AG10803 (cell line): Measurements from ENCODE around the gene SHC3.

Source experiments
- DNase-seq: peaks from one replicate; pipeline ENCODE4 v3.0.0; 2010; ENCODE audit warnings: low read depth
- H3K4me3 ChIP-seq: 2 replicates; pipeline ENCODE4 v1.5.1; 2011; ENCODE audit warnings: mild to moderate bottlenecking, low read length, control low read depth
- TF ChIP-seq, protein P1 (sequence below): conservative IDR thresholded peaks from 2 replicates; pipeline ENCODE4 v1.5.1; 2011; ENCODE audit warnings: mild to moderate bottlenecking, low read length, control low read depth, inconsistent platforms

Gene SHC3

DNA sequence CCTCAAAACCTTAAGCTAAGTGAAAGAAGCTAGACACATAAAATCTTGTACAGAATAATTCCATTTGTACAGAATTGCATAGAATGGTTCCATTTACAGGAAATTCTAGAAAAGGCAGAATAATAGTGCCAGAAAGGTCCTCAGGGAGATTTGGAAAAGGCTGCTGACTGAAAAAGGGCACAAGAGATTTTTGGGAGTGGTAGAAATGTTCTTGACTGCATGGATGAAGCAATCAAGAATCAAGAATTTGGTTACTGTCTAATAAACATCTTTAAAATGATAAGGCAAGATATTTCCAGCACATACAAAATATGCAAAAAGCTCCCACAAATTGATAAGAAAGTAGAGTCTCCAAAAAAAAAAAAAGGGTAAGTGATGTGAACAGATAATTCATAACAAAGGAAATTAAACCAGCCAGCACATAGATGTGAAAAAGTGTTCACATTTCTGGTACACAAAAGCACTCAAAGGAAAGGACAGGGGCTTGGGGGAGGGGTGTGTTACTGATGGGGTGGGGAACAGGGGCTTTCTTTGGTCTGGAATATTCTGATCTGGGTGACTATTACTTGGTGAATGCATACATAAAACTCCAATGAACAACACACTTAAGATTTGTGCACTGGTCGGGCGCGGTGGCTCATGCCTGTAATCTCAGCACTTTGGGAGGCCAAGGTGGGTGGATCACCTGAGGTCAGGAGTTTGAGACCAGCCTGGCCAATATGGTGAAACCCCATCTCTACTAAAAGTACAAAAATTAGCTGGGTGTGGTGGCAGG is 85.2 kb downstream of the SHC3 start:
- TF ChIP-seq, protein P1, sequence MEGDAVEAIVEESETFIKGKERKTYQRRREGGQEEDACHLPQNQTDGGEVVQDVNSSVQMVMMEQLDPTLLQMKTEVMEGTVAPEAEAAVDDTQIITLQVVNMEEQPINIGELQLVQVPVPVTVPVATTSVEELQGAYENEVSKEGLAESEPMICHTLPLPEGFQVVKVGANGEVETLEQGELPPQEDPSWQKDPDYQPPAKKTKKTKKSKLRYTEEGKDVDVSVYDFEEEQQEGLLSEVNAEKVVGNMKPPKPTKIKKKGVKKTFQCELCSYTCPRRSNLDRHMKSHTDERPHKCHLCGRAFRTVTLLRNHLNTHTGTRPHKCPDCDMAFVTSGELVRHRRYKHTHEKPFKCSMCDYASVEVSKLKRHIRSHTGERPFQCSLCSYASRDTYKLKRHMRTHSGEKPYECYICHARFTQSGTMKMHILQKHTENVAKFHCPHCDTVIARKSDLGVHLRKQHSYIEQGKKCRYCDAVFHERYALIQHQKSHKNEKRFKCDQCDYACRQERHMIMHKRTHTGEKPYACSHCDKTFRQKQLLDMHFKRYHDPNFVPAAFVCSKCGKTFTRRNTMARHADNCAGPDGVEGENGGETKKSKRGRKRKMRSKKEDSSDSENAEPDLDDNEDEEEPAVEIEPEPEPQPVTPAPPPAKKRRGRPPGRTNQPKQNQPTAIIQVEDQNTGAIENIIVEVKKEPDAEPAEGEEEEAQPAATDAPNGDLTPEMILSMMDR = no peak
- no peak for DNase-seq
- H3K4me3 ChIP-seq = no peak overlapping the region

DNA sequence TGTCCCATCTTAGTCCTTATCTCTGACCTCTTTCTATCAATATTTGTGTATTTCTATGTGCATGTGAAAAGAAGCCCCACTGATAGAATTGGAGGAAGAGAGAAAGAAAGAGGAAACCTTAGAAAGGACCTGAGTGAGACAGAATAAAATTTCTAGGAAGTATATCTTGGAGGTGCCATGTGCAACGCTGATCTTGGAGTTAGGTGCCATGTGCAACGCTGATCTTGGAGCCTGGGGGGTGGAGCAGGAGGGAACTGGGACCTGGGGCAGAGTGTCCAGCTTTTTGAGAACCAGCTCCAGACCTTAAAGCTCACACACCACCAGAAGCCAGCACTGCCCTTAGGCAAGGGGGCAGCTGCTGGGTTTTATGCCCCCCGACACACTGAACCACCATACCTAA is 89.4 kb downstream of the SHC3 start:
- TF ChIP-seq, protein P1 = no peak
- no peak overlapping the region for H3K4me3 ChIP-seq
- DNase-seq = no peak

DNA sequence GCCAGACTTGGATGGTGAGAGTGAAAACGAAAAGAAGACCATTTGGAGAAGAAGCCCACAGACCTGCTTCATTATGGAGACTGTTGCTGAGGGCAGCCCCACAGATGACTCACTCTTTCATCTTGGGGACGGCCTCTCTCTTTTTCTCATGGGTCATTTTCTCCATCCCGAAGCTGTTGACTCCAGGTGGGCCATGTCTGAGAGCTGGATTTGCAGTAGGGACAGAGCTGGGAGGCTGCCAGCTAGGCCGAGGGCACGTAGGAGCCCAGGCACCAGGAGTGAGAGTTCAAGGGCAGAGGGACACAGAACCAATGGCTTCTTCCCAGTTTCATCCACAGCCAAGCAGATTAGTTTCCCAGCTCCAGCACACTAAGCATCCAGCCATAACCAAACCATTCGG is 95.0 kb downstream of the SHC3 start:
- TF ChIP-seq, protein P1 = no peak
- no peak for DNase-seq
- H3K4me3 ChIP-seq = no peak overlapping the region

DNA sequence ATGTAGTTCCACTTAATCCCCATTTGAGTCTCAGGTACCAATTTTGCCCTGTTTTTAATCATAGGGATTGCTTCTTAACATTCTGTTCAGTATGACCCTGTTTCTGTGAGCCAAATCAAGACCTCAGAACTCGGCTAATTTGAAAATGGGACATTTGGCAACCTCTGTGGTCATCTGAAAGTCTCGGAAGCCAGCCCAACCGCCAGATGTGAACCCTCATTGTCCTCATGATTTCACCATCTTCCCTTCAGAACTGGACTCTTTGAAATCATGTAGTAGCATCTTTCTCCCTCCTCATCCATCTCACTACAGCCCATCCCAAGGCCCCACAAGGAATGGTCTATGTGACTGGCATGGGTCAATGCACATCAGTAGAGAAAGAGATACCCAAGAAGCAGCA is 98.4 kb downstream of the SHC3 start:
- no peak overlapping the region for H3K4me3 ChIP-seq
- DNase-seq = peak; percentile 73
- TF ChIP-seq, protein P1 = no peak

DNA sequence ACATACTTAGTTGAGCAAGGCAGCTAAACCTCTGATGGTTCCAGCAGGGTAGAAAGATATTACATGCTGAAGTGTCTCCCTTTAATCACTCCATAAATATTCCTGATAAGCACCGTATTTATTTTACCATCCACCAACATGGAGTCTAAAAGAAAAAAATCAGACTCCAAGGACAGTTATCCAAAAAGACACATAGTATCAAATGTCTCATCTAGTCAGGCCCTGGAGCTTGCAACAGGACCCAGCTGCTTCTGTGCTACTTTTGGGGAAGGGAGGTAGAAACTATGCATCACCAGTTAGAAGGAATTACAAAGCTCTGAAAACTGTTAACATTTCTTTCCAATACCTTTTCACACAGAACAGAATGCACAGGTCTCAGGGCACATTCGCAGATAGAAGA is 99.2 kb downstream of the SHC3 start:
- H3K4me3 ChIP-seq = no peak overlapping the region
- TF ChIP-seq, protein P1 = no peak
- peak; percentile 20 for DNase-seq

DNA sequence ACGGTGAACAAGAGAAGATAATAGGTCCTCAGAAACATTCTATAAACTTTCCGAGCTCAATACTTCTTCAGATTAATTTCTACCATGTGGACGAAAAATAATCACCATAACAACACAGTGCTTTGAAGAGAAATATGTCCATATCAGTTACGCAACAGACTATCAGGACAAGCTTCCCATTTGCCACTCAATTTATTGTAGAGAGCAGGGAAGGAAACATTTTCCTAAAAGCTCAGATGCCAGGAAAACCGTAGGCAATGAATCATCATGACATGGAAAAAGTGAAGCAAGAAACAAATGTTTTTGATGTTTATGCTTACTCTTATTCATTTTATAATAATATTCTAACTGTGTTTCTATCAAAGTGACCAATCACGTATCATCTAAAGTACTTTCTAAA is 99.8 kb downstream of the SHC3 start:
- TF ChIP-seq, protein P1 = no peak
- DNase-seq = peak; percentile 57
- H3K4me3 ChIP-seq = no peak overlapping the region

DNA sequence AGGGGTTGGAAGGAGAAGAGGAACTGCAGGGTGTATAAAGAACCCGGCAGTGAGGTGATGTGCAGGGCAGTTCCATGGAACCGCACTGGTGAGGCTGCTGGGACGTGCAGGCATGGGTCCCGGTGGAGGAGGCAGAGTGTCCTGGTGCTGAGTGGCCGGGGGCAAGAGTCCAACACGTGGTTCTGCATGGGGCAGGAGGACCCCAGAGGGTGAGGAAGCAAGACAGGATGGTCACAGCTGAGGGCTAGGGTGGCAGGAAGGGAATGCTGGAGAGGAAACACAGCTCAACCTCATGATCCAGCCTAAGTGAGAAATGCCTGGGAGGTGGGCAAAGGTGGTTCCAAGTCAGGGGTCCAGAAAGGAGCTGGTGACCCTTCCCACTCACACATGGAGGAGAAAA is 100.2 kb downstream of the SHC3 start:
- TF ChIP-seq, protein P1 = no peak
- no peak overlapping the region for H3K4me3 ChIP-seq
- DNase-seq = no peak
